ENCODE data around the gene LDAH.

Gene LDAH

GRCh38 chr2:20691076-20691734, 131.7 kb downstream of the LDAH start:
- no peak for DNase-seq
- Histone ChIP-seq H3K4me1 (ENCODE audit: insufficient read depth, low read length) (no peaks in the 10 kb centered on the region), H3K27ac (ENCODE audit: low read length) (no peak overlapping the region), H3K9me3 (ENCODE audit: insufficient read depth, low read length, severe bottlenecking) (no peaks in the 10 kb centered on the region), H4K20me1 (ENCODE audit: insufficient read depth, low read length) (no peaks in the 10 kb centered on the region), H3K27me3 (ENCODE audit: insufficient read depth, low read length, poor library complexity) (no peaks in the 10 kb centered on the region), H2AFZ (ENCODE audit: low read depth, low read length) (no peak overlapping the region), H3K36me3 (ENCODE audit: insufficient read depth, low read length) (peaks cover 10% of the 10 kb centered on the region), H3K9ac (ENCODE audit: low read depth, low read length) (no peak overlapping the region), H3K79me2 (ENCODE audit: insufficient read depth, low read length) (no peaks in the 10 kb centered on the region), H3K4me3 (ENCODE audit: low read depth in 1 of 2, low read length in 2 of 2) (no peak overlapping the region), H3K4me2 (ENCODE audit: insufficient read depth, low read length) (no peak overlapping the region)
- no peak for TF ChIP-seq EZH2 (IDR thresholded peaks at IDR 0.05; ENCODE audit: borderline replicate concordance, low read depth, low read length, severe bottlenecking)
- no peak for TF ChIP-seq CTCF (IDR thresholded peaks at IDR 0.05; ENCODE audit: borderline replicate concordance, extremely low read depth, low read length, poor library complexity, severe bottlenecking)
- ATAC-seq (ENCODE audit: insufficient read depth, low read depth) = no peak

DNA sequence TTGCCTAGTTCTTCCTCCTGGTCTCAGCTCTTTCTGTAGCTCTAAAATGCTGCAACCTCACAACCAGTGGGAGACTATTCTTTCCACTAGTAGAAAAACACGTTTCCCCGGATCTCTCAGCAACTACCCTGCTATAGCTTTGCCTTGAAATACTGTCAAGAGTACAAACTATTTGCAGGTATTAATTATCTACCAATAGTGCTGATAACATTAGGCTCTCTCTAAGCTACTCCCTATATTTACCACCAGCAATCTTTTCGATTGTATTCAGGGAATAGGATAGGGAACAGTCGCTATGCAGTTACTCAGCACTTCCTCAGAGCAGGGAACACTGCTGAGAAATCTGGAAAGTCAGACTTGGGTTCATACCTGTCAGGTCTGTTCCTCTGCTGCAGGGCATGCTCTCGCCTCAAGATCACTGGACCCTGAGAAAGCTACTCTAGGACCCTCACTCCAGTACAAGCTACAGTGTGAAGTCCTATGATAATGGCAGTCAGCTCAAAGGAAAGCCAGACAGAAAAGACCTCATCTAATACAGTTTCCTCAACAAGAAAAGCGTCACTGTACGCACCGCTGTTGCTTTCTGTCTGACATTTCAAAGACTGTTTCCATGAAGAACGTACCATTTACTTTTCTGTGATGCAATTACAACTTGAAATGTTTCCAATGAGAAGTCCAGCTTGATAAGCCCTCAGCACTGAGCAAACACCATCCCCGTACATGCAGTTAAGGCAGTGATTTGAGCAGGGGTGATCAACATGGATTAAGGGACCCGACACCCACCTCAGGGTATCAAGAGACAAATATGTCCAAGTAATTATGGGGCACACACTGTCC, 133.3 kb downstream of the LDAH start:
- Histone ChIP-seq H2AFZ (ENCODE audit: low read depth, low read length) (no peak overlapping the region), H3K27ac (ENCODE audit: low read length) (no peak overlapping the region), H3K9ac (ENCODE audit: low read depth, low read length) (no peak overlapping the region), H3K36me3 (ENCODE audit: insufficient read depth, low read length) (peaks cover 11% of the 10 kb centered on the region), H3K9me3 (ENCODE audit: insufficient read depth, low read length, severe bottlenecking) (no peaks in the 10 kb centered on the region), H3K4me2 (ENCODE audit: insufficient read depth, low read length) (no peak overlapping the region), H3K4me1 (ENCODE audit: insufficient read depth, low read length) (no peaks in the 10 kb centered on the region), H3K4me3 (ENCODE audit: low read depth in 1 of 2, low read length in 2 of 2) (no peak overlapping the region), H3K79me2 (ENCODE audit: insufficient read depth, low read length) (no peaks in the 10 kb centered on the region), H3K27me3 (ENCODE audit: insufficient read depth, low read length, poor library complexity) (no peaks in the 10 kb centered on the region), H4K20me1 (ENCODE audit: insufficient read depth, low read length) (no peaks in the 10 kb centered on the region)
- ATAC-seq (ENCODE audit: insufficient read depth, low read depth) (no peak), DNase-seq (no peak)
- no peak for TF ChIP-seq EZH2 (IDR thresholded peaks at IDR 0.05; ENCODE audit: borderline replicate concordance, low read depth, low read length, severe bottlenecking)
- TF ChIP-seq CTCF (IDR thresholded peaks at IDR 0.05; ENCODE audit: borderline replicate concordance, extremely low read depth, low read length, poor library complexity, severe bottlenecking) = no peak

DNA sequence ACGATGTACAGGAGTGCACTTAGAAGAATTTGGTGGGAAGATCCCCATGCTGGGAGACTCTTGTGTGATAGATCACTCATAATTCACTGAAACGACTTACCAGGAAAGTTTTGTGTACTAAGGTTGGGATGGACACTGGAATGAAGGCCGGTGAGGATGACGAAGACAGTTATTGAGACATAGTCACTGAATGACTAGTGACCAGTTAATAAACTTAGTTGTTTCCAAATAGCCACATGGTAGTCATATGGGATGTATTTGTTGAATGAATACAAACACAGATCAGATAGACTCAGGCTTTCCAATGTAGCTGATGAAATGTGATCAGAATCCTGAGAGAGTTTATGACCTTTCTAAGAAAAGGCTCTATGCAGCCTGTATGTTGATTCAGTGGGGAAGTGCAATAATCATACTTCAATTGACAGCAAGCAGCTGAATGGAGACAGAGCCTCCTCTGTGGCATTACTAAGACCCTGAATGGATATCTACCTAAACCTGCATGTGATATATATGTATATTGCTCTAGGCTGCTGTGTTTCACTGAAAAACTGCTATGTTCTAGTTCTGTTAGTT, 135.6 kb downstream of the LDAH start:
- no peak overlapping the region for H3K4me3 ChIP-seq (ENCODE audit: low read depth in 1 of 2, low read length in 2 of 2)
- no peaks in the 10 kb centered on the region for H3K27me3 ChIP-seq (ENCODE audit: insufficient read depth, low read length, poor library complexity)
- DNase-seq (no peak), ATAC-seq (ENCODE audit: insufficient read depth, low read depth) (no peak)
- H3K4me2 ChIP-seq (ENCODE audit: insufficient read depth, low read length) = no peak overlapping the region
- H2AFZ ChIP-seq (ENCODE audit: low read depth, low read length) = no peak overlapping the region
- H4K20me1 ChIP-seq (ENCODE audit: insufficient read depth, low read length) = no peaks in the 10 kb centered on the region
- peaks cover 14% of the 10 kb centered on the region for H3K36me3 ChIP-seq (ENCODE audit: insufficient read depth, low read length)
- no peak for TF ChIP-seq EZH2 (IDR thresholded peaks at IDR 0.05; ENCODE audit: borderline replicate concordance, low read depth, low read length, severe bottlenecking)
- TF ChIP-seq CTCF (IDR thresholded peaks at IDR 0.05; ENCODE audit: borderline replicate concordance, extremely low read depth, low read length, poor library complexity, severe bottlenecking) = no peak
- no peaks in the 10 kb centered on the region for H3K4me1 ChIP-seq (ENCODE audit: insufficient read depth, low read length)
- H3K79me2 ChIP-seq (ENCODE audit: insufficient read depth, low read length) = no peaks in the 10 kb centered on the region
- H3K27ac ChIP-seq (ENCODE audit: low read length) = no peak overlapping the region
- H3K9me3 ChIP-seq (ENCODE audit: insufficient read depth, low read length, severe bottlenecking) = no peaks in the 10 kb centered on the region
- H3K9ac ChIP-seq (ENCODE audit: low read depth, low read length) = no peak overlapping the region

Measured in DND-41 (cell line).